NCI-H2107 treated with DMSO at 0.1 percent for 48 hours (cell line): ENCODE data around the gene FUT8.

Source experiments
- DNase-seq: peaks from one replicate; lab custom pipeline; 2025; ENCODE audit not compliant: unreplicated experiment; lab: John Stamatoyannopoulos, UW

FUT8 gene

GRCh38 chr14:65552724-65553123 lies 140.2 kb downstream of the FUT8 start:
- DNase-seq = no peak

DNA sequence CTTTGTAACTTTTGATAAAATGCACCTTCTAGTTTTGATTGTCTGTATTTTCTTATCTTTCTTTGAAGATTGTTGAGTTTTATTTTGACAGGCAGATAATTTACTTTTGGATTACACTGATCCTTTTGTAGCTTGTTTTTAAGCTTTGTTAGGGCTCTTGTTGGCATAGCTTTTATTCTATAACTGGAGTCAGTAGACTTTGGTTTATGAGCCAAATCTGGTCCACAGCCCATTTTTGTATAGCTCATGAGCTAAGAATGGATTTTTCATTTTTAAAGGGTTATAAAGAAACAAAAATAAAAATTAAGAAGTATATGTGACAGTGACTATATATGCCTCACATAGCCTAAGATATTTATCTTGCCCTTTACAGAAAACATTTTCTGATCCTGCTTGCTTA lies 142.3 kb downstream of the FUT8 start:
- DNase-seq = no peak

DNA sequence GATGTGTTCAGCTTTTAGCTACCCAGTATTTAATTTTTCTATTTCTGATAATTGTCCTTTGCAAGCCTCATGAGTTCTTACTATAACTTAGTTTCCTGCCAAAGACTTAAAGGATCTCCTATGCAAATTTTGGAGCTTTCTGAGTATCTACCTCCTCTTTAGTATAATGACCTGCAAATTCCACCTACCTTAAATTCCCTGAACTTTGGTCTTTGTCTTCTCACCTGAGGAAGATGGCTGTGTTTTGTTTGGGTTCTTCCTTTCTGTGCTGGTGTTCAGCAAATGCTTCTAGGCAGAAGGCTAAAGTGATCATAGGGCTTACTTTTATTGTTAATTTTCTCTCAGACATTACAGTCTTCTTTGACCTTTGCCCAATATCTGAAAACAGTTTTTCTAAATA lies 142.8 kb downstream of the FUT8 start:
- DNase-seq = no peak

DNA sequence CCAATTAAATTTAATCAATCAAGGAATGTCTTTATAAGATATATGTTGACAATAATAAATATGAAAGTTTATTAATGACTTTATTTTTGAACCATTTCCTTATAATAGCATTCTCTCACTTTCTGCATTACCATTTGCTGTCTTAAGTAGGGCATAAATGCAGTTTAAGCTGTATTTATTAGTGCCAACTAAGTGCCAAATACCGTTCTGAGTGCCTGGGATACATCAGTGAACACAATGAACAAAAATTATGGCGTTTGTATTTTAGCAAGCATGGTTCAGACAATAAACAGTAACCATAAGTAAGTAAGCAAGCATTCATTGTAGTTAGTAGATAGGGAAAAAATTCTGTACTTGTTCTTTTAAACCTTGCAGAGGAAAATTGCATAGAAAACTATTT lies 145.8 kb downstream of the FUT8 start:
- DNase-seq = no peak

- DNase-seq = no peak
Observed at GRCh38 chr14:65560340-65561027, 148.0 kb downstream of the FUT8 start.

DNA sequence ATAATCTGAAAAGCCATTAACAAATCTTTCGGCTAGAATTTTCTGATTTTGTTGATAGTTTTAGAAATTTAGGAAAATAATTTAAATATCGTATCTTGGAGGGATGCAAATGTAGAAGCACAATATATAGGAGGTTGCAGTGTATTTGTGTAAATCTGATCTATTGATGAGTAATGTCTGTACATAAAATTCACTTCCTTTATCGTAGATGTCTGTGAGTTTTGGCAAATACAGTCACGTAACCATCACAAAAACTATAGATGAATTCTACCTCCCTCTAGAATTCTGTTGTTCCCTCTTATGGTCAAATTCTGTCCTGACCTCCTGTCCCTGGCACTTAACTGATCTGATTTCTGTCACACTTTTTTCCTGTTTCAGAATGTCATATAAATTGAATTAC lies 151.8 kb downstream of the FUT8 start:
- DNase-seq = no peak

DNA sequence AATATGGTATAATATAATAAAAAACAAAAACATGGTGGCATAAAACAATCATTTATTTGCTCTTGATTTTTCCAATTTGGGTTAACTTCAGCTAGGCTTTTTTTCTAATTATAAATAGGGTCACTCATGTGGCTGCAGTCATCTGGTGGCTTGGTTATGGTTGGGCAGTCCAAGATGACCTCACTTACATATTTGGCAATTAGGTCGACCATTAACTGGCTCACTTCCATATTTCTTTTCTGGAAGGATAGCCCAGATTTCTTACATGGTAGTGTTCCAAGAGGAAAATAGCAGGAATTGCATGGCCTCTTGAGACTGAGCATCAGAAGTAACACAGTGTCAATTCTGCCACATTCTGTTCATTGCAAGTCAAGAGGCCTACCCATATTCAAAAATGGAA lies 153.4 kb downstream of the FUT8 start:
- DNase-seq = no peak

GRCh38 chr14:65566820-65567522 lies 154.4 kb downstream of the FUT8 start:
- DNase-seq = no peak

DNA sequence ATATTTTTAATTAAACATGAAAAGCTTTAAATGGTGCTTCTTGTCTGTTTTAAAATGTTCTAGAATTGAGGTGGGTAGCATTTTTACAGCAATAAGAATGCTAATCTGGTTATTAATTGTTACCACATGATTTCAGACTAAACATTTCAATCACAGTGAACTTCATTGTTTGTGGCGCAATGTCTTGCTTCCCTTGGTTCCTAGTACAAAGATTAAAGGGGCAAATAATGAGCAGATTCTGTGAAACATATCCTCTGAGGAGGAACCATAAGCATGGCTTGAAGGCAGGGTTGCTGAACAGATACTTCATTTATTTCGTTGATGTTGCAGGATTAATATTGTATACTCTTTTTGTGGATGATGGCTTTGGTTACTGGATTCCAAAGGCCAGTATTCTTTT lies 162.1 kb downstream of the FUT8 start:
- DNase-seq = no peak

DNA sequence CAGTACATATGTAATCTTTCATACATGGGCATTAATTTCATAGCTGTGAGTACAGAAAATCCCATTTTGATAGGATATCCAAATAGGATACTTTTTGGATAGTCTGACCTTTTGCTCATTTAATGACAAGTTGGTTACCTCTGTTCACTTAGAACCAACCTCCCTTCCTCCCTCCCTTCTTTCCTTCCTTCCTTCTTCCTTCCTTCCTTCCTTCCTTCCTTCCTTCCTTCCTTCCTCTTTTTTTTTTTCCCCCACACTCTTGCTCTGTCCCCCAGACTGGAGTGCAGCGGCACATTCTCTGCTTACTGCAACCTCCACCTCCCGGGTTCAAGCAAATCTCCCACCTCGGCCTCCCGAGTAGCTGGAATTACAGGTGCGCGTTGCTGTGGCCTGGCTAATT lies 162.9 kb downstream of the FUT8 start:
- no peak for DNase-seq

DNA sequence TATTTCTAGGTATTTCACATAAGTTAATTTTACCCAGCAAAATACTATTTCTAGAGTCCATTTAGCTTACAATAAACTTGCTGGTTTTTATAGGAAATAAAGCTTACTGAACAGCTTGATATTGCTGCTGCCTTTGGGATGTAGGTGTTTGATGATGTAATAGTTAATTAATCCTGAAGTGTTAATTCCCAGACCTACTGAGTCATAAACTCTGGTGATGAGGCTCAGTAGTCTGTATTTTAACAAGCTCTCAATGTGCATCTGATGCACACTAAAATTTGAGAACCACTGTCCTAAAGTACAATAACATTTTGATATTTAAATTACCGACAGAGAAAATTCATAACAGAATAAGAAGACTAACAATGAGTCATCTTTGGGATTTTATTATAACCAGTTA lies 168.4 kb downstream of the FUT8 start:
- no peak for DNase-seq

DNA sequence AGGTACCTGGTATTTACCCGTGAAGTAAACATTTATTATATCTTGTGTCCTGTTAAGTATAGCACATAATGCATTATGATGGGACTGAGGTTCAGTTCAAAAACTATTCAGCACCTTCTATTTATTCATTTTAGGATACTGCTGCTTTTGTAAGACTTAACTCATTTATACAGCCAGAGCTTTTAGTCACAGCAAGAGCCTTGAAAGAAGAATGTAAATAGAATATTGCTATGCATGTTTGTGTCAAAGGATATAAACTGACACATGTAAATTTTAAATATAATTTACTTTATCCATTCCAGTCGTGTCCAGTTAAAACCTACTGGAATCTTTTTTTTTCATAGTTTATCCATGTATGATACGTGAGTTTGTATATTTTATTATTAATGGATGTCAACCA lies 168.8 kb downstream of the FUT8 start:
- DNase-seq = no peak

DNA sequence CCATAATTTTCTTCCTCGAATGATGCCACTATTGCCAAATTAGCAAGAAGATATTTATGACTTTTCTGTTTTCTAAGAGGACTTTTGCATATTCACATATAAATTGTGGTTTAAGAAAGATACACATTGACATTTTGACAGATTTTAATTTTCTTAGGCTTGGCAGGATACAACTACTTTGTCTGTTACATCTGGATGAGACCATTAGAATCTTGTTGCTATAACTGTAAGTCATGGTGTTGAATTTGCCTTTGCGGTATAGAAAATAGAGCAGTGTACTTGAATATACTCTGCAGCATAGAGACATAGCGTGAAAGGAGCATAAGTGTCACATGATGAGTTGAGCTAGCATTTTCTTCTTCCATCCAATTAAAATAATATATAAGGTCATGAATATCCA lies 169.3 kb downstream of the FUT8 start:
- DNase-seq = no peak

- DNase-seq = no peak
Observed at GRCh38 chr14:65585216-65585615, 172.7 kb downstream of the FUT8 start.

DNA sequence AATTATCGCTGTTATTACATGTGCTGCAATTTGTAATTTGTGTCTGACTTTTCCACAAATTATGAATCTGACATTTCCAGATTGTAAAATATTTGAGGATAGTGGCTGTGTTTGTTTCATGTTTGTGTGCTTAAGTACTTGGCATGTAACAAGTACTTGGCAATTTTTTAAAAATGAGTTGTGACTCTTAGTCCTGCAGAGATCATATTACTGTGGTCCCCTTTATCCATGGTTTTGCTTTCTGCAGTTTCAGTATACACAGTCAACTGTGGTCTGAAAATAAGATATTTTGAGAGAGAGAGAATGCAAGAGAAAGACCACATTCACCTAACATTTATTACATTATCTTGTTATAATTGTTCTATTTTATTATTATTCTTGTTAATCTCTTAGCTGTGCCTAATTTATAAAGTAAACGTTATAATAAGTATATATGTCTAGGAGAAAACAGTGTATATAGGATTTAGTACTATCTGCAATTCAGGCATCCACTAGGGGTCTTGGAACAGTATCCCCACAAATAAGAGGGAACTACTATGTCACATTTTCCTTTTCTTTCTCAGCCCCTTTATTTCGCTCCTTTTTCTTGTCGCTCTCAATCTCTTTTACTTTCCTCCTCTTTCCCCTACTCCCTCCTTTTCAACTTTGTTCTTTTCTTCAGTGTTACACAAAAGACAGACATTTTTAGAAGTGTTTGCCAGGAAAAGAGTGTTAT lies 176.1 kb downstream of the FUT8 start:
- peak; percentile 46 for DNase-seq

DNA sequence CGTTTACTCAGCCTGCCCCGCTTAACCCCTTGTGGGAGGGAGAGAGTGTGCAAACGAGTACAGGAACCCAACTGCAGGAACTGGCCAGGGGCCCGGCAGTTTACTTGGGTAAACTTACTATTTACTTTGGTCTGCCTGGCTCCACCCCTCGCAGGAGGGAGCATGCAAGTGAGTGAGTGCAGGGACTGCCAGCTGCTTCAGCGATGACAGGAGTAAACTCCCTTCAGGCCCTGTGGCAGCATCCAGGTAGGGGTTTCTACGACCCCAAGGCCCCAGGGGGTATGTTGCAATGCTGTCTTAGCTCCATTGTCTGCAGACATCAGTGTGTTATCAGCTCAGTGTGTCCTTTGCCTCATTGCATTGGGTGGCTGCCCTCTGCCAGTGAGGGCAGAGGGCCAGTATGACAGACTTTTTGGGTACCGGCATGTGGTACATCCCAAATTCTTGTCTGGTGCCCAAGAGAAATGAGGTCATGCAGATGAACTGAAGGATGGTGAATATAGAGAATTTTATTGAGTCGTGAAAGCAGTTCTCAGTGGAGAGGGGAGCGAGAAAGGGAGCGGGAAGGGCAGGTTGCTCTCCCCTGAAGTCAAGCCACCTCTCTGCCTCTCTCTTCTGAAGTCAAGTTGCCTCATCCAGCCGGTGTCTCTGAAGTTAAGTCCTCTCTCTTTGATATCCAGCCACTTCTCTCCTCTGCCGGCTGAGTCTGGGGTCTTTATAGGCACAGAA lies 181.8 kb downstream of the FUT8 start:
- DNase-seq = no peak

- no peak for DNase-seq
Observed at GRCh38 chr14:65594882-65595237, 182.3 kb downstream of the FUT8 start.

DNA sequence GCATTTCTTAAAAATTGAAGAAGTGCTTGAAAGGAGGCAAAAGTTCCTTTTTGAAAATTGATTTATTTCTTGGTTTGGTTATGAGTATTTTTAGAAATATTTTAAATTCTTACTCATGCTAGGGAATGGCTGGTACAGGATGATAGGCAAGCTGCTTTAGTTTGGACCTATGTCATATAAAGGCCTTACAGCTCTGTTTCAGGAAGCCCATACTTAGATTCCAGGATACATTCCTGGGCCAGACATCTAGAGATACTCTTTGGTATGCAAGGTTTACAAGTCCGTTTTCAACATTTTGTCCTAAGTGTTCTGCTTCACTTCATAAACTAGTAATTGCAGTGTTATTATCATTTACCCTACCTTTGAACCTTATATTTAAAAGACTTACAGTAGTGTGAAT lies 186.8 kb downstream of the FUT8 start:
- no peak for DNase-seq

DNA sequence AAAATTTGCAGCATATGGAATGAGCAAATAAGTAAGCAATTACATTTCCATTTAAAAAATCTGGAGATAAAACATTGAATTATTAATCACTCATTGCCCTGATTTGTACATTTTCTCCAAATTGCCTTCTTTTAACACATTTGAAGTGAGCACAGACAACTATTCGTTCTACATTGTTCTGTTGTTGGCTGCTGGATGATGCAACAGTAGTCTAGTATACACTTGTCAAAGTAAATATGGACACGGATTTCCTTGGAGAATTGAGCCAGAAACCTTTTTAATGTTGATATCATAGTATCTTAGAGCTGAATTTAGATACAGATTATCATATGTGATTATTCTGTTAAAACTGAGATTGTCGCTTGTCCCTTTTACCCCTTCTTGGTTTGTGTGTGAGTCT lies 188.2 kb downstream of the FUT8 start:
- no peak for DNase-seq

DNA sequence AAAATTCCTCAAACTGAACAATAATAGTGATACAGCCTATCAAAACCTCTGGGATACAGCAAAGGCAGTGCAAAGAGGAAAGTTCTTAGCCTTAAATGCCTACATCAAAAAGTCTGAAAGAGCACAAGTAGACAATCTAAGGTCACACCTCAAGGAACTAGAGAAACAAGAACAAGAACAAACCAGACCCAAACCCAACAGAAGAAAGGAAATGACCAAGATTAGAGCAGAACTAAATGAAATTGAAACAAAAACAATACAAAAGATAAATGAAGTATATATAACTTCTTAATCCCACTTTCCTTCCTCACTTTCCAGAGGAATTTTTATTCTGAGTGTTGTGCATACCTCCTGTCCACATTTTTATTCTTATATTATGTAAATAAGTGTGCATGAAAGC lies 192.0 kb downstream of the FUT8 start:
- DNase-seq = no peak

DNA sequence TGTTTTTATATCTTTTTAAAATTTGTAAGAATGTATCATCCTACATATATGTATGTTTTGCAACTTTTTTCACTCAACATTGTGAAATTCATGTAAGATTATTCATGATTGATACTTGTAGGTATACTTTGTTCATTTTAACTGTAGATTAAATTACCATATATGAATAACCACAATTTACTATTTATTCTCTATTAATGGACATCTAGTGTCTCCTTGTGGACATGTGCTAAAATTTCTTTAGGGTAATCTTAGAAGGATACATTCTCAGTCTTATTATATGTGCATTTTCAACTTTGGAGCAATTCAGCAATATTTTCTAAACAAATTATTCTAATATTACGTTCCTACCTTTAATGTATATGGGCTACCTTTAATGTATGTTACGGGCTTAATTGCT lies 192.4 kb downstream of the FUT8 start:
- no peak for DNase-seq

DNA sequence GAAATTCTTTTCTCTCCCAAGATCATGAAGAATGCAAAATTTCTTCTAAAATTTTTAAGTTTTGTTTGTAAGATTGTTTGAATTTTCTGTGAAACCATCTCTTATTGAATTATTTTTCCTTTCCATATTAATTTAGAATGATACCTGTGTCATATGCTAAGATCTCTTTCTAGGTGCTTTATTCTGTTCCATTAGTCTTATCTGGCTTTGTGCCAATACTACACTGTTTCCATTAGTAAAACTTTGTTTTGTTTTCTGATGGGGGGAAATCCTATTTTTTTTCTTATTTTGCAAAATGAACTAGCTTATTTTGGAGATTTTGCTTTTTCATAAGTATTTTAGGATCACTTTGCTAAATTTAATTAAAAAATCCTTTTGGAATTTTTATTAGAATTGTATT lies 193.9 kb downstream of the FUT8 start:
- no peak for DNase-seq
